NCI-H526 (cell line): ENCODE data around the gene PTH1R.

ENCODE experiments used
- DNase-seq, 2 experiments: peaks; one replicate each; lab custom pipeline; 2025; lab: John Stamatoyannopoulos, UW

Gene PTH1R

DNA sequence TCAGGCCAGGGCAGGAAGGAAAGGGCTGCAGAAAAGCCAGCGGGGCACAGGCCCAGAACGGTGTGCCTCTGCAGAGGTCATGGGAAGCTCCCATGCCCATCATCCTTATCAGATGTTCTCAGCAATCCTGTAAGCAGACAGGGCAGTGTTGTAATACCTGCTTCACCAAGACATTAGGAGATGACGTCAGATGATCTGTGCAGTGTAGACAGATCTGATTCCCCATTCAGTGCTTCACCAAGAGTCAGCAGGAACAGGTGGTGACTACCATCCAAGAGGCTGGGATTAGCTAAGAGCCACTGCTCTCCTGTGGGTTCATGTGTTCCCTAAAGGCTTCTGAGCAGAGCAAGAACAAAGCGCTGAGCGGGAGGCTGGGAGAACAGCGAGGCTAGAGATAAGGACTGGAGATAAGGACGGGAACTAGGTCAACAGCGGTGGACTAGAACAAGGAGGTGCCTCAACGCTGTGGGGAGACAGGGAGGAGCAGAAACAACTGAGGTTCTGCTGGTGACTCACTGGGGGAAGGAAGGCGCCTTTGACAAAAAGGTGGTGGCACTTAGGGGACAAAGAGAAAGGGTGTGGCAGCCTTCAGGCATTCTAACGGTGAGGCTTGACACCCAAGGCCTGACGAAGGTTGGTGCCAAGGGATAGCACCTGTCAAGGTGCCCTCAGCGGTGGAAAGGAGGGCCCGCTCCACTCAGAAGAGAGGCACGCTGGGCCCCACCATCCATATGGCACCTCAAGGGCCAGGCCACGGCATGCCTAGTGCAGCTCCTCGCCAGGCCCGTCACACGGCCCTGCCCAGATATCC, 70.7 kb downstream of the PTH1R start:
- DNase-seq = no peak

DNA sequence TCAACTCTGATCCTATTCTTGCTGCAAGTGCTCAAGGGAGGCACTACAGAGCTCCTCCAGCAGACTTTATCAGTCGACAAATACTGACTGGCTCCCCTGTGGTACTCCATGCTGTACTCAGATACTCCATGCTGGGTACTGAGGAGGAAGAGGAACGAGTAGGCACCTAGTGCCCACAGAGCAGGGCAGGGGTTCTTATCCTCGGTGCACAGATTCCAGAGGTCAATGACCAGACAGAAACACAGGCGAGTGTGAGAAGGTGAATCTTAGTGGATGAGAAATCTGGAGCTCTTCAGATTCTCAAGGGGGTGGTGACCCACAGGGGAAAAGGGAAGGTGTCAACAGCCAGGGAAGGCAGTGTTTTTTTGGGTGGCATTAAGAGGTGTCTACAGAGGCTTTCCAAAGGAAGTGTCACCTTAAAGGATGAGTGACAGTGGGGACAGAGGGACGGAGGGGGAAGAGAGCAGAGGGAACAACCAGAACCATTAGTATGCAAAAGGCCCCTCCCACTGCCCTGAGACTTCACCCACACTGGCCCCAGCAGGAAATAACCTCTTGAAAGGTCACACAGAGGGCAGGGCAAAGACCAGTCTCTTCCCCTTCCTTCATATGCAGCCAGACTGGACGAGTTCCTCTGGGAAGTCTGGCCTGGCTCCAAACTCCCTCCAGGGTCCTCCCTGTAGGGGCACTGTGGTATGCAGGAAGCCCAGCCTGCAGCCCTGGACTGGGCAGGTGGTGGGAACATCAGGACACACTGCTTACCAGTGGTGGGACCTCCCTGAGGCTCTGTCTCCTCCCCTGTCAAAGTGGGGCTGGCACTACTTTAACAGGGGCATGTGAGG, 71.5 kb downstream of the PTH1R start:
- DNase-seq = no peak

DNA sequence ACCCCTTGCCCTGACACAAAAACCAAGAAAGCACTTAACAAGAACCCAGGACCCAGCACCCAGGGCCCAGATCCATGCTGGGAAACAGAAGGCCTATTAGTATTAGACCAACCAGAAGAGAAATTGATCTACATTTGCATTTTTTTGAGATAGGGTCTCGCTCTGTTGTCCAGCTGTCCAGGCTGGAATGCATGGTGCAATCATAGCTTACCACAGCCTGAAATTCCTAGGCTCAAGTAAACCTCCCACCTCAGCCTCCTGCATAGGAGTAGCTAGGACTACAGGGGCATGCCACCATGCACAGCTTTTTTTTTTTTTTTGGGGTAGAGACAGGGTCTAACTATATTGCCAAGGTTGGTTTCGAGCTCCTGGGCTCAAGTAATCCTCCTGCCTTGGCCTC, 72.7 kb downstream of the PTH1R start:
- no peak for DNase-seq

DNA sequence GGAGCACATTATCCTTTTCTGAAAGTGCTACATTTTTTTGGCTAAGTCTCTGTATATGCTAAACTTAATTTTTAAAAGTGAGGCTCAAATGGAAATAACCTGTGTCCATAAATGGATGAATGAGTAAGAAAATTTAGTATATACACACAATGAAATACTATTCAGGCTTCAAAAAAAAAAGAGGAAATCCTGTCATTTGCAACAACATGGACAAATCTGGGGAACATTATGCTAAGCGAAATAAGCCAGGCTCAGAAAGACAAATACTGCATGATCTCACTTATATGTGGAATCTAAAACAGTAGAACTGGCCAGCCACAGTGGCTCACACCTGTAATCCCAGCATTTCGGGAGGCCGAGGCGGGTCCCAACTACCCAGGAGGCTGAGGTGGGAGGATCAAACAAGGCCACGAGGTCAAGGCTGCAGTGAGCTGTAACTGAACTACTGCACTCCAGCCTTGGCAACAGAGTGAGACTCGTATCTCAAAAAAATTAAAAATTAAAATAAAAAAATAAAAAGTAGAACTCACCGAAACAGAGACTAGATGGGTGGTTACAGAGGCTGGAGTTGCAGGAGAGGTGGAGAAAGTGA, 73.2 kb downstream of the PTH1R start:
- DNase-seq = no peak

DNA sequence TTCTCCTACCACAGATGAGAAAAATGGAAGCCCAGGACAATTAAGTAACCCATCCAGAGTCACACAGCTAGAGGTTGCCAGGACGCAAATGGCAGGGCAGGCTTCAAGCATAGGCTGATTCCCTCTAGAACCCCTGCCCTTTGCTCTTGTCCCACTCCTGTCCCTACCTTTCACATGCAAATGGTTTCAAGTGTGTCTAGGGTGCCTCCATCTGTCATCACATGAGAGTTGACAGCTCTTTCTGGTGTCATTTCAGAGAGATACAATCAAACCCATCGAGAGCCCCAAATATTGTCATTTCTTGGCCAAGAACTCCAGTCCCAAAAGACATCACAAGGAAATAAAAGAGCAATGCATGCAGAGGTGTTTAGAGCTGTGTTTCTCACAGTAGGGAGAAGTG, 75.3 kb downstream of the PTH1R start:
- DNase-seq = no peak
